ENCODE measurements around the gene RIC8B. TPM values are rescaled to one million over a fixed set of nuclear protein-coding genes. Genes with fewer than 3 reads are reported as not detected.

Gene RIC8B
- total RNA-seq, 1 donor from 2014 or later, result 19.7 TPM

GRCh38 chr12:106908561-106908960 lies 134.1 kb downstream of the RIC8B start:
- Mint-ChIP-seq H3K36me3 (ENCODE audit: low read depth, unreplicated experiment) (no peaks in the 10 kb centered on the region), H3K4me3 (ENCODE audit: unreplicated experiment) (no peak overlapping the region), H3K27me3 (ENCODE audit: low read depth, unreplicated experiment) (peaks cover 15% of the 10 kb centered on the region), H3K27ac (ENCODE audit: unreplicated experiment) (no peak overlapping the region), H3K4me1 (ENCODE audit: low read depth, unreplicated experiment) (no peaks in the 10 kb centered on the region), H3K9me3 (ENCODE audit: unreplicated experiment) (peaks cover 2% of the 10 kb centered on the region)
- no peaks in the 10 kb centered on the region for H3K36me3 ChIP-seq (ENCODE audit: insufficient read depth, low read length)
- H4K20me1 ChIP-seq (ENCODE audit: insufficient read depth, low read length), result no peaks in the 10 kb centered on the region
- TF ChIP-seq CTCF (IDR thresholded peaks at IDR 0.05; ENCODE audit: insufficient read depth, low read depth, low read length), result no peak
- no peak for TF ChIP-seq EZH2 (IDR thresholded peaks at IDR 0.05; ENCODE audit: insufficient read depth, low read length)
- H3K9ac ChIP-seq (ENCODE audit: low read length), result no peak overlapping the region
- no peaks in the 10 kb centered on the region for H3K9me3 ChIP-seq (ENCODE audit: insufficient read depth, low read depth, low read length)
- H2AFZ ChIP-seq (ENCODE audit: low read depth, low read length), result no peak overlapping the region
- no peak overlapping the region for H3K4me2 ChIP-seq (ENCODE audit: low read length)
- H3K27me3 ChIP-seq (ENCODE audit: insufficient read depth, low read length), result no peaks in the 10 kb centered on the region
- no peaks in the 10 kb centered on the region for H3K79me2 ChIP-seq (ENCODE audit: insufficient read depth, low read length)
- no peaks in the 10 kb centered on the region for H3K4me1 ChIP-seq (ENCODE audit: insufficient read depth, low read length)
- FAIRE-seq, result no peak
- no peak overlapping the region for H3K4me3 ChIP-seq (ENCODE audit: insufficient read depth, low read depth, low read length)
- DNase-seq (ENCODE audit: low read depth), result no peak
- no peak overlapping the region for H3K27ac ChIP-seq (ENCODE audit: low read depth, low read length)

- Mint-ChIP-seq H3K36me3 (ENCODE audit: low read depth, unreplicated experiment) (no peaks in the 10 kb centered on the region), H3K9me3 (ENCODE audit: unreplicated experiment) (peaks cover 2% of the 10 kb centered on the region), H3K4me1 (ENCODE audit: low read depth, unreplicated experiment) (no peaks in the 10 kb centered on the region), H3K27me3 (ENCODE audit: low read depth, unreplicated experiment) (peaks cover 12% of the 10 kb centered on the region), H3K4me3 (ENCODE audit: unreplicated experiment) (no peak overlapping the region), H3K27ac (ENCODE audit: unreplicated experiment) (no peak overlapping the region)
- no peak overlapping the region for H3K4me3 ChIP-seq (ENCODE audit: insufficient read depth, low read depth, low read length)
- H3K79me2 ChIP-seq (ENCODE audit: insufficient read depth, low read length), result no peaks in the 10 kb centered on the region
- no peaks in the 10 kb centered on the region for H3K4me1 ChIP-seq (ENCODE audit: insufficient read depth, low read length)
- no peaks in the 10 kb centered on the region for H3K9me3 ChIP-seq (ENCODE audit: insufficient read depth, low read depth, low read length)
- no peaks in the 10 kb centered on the region for H4K20me1 ChIP-seq (ENCODE audit: insufficient read depth, low read length)
- H2AFZ ChIP-seq (ENCODE audit: low read depth, low read length), result no peak overlapping the region
- H3K9ac ChIP-seq (ENCODE audit: low read length), result no peak overlapping the region
- DNase-seq (ENCODE audit: low read depth) (no peak), FAIRE-seq (no peak)
- no peaks in the 10 kb centered on the region for H3K36me3 ChIP-seq (ENCODE audit: insufficient read depth, low read length)
- no peak overlapping the region for H3K27ac ChIP-seq (ENCODE audit: low read depth, low read length)
- TF ChIP-seq EZH2 (IDR thresholded peaks at IDR 0.05; ENCODE audit: insufficient read depth, low read length), result no peak
- TF ChIP-seq CTCF (IDR thresholded peaks at IDR 0.05; ENCODE audit: insufficient read depth, low read depth, low read length), result no peak
- H3K27me3 ChIP-seq (ENCODE audit: insufficient read depth, low read length), result no peaks in the 10 kb centered on the region
- no peak overlapping the region for H3K4me2 ChIP-seq (ENCODE audit: low read length)
Measured at GRCh38 chr12:106910202-106910601, 135.7 kb downstream of the RIC8B start.

GRCh38 chr12:106911581-106911980 lies 137.1 kb downstream of the RIC8B start:
- DNase-seq (ENCODE audit: low read depth), result no peak
- Histone ChIP-seq H4K20me1 (ENCODE audit: insufficient read depth, low read length) (no peaks in the 10 kb centered on the region), H3K36me3 (ENCODE audit: insufficient read depth, low read length) (no peaks in the 10 kb centered on the region), H3K27ac (ENCODE audit: low read depth, low read length) (no peak overlapping the region), H3K4me3 (ENCODE audit: insufficient read depth, low read depth, low read length) (no peak overlapping the region), H3K4me1 (ENCODE audit: insufficient read depth, low read length) (no peaks in the 10 kb centered on the region), H2AFZ (ENCODE audit: low read depth, low read length) (no peak overlapping the region), H3K27me3 (ENCODE audit: insufficient read depth, low read length) (no peaks in the 10 kb centered on the region), H3K4me2 (ENCODE audit: low read length) (no peak overlapping the region), H3K9ac (ENCODE audit: low read length) (no peak overlapping the region), H3K79me2 (ENCODE audit: insufficient read depth, low read length) (no peaks in the 10 kb centered on the region), H3K9me3 (ENCODE audit: insufficient read depth, low read depth, low read length) (no peaks in the 10 kb centered on the region)
- Mint-ChIP-seq H3K4me3 (ENCODE audit: unreplicated experiment) (no peak overlapping the region), H3K4me1 (ENCODE audit: low read depth, unreplicated experiment) (no peaks in the 10 kb centered on the region), H3K36me3 (ENCODE audit: low read depth, unreplicated experiment) (no peaks in the 10 kb centered on the region), H3K27ac (ENCODE audit: unreplicated experiment) (no peak overlapping the region), H3K9me3 (ENCODE audit: unreplicated experiment) (no peaks in the 10 kb centered on the region), H3K27me3 (ENCODE audit: low read depth, unreplicated experiment) (peaks cover 11% of the 10 kb centered on the region)
- TF ChIP-seq CTCF (IDR thresholded peaks at IDR 0.05; ENCODE audit: insufficient read depth, low read depth, low read length), result no peak
- no peak for TF ChIP-seq EZH2 (IDR thresholded peaks at IDR 0.05; ENCODE audit: insufficient read depth, low read length)
- FAIRE-seq, result no peak

Data from astrocyte (in vitro differentiated cells and primary cell).